HepG2 (cell line): Measurements from ENCODE around the gene UBC. TPM values are rescaled to one million over a fixed set of nuclear protein-coding genes. Genes with fewer than 3 reads are reported as not detected.

Source experiments
- HOXD1 ChIP-seq: sonication (generic); formaldehyde crosslinking; IDR thresholded peaks from 2 replicates; pipeline ENCODE4 v1.5.0; 2020; ENCODE audit warnings: missing genetic modification reagents
- MLX ChIP-seq: IDR thresholded peaks from 2 replicates; pipeline ENCODE4 v1.6.1; 2016
- MTA1 ChIP-seq: sonication (generic); formaldehyde crosslinking; IDR thresholded peaks from 2 replicates; pipeline ENCODE4 v1.4.0; 2020; ENCODE audit warnings: missing genetic modification reagents, mild to moderate bottlenecking, borderline replicate concordance
- PATZ1 ChIP-seq: sonication (generic); formaldehyde crosslinking; IDR thresholded peaks from 2 replicates; pipeline ENCODE4 v1.4.0; 2020; ENCODE audit warnings: missing genetic modification reagents
- RXRA ChIP-seq: sonication (generic); formaldehyde crosslinking; IDR thresholded peaks from 2 replicates; pipeline ENCODE4 v1.5.1; 2020; ENCODE audit warnings: missing genetic modification reagents
- TEF ChIP-seq: sonication (generic); formaldehyde crosslinking; IDR thresholded peaks from 2 replicates; pipeline ENCODE4 v1.5.0; 2020; ENCODE audit warnings: missing genetic modification reagents
- ZBTB10 ChIP-seq: sonication (generic); formaldehyde crosslinking; IDR thresholded peaks from 2 replicates; pipeline ENCODE4 v1.4.0; 2020; ENCODE audit warnings: missing genetic modification reagents, borderline replicate concordance
- ZNF317 ChIP-seq: sonication (generic); formaldehyde crosslinking; IDR thresholded peaks from 2 replicates; pipeline ENCODE4 v1.5.0; 2020; ENCODE audit warnings: mild to moderate bottlenecking, missing genetic modification reagents
- ZNF326 ChIP-seq: sonication (generic); formaldehyde crosslinking; IDR thresholded peaks from 2 replicates; pipeline ENCODE4 v1.4.0; 2020; ENCODE audit warnings: missing genetic modification reagents, borderline replicate concordance
- ZNF367 ChIP-seq: sonication (generic); formaldehyde crosslinking; IDR thresholded peaks from 2 replicates; pipeline ENCODE4 v1.4.0; 2020; ENCODE audit warnings: missing genetic modification reagents, borderline replicate concordance
- ZSCAN5A ChIP-seq: sonication (generic); formaldehyde crosslinking; IDR thresholded peaks from 2 replicates; pipeline ENCODE4 v1.8.0; 2022; ENCODE audit warnings: mild to moderate bottlenecking, missing genetic modification reagents, borderline replicate concordance
- polyA plus RNA-seq, 8 experiments: library from polyadenylated mRNA; depleted of rRNA in 3 of 8; stranded (reverse) in 7 of 8; unstranded in 1 of 8; fragments of >200 nt; fragmentation: Illumina TruSeq in 4 of 8; extraction: Trizol in 4 of 8; gene quantifications; 2 replicates each; pipeline versions ENCODE4 v1.2.1 to v1.2.3, GENCODE V29; 2011 to 2016; ENCODE audit warnings: low read depth in 4 of 8, missing spikeins in 1 of 8, mixed read lengths in 1 of 8; ENCODE audit not compliant: insufficient read depth in 1 of 8
- total RNA-seq, 5 experiments: library from RNA; depleted of rRNA; stranded (reverse); fragments of >200 nt; fragmentation: Illumina TruSeq; extraction: Trizol; gene quantifications; 2 replicates each; pipeline ENCODE4 v1.2.3, GENCODE V29; 2016; ENCODE audit warnings: low read depth in 1 of 5
- TF ChIP-seq, protein P1 (sequence below): sonication (generic); formaldehyde crosslinking; IDR thresholded peaks from 2 replicates; pipeline ENCODE4 v1.4.0; 2020; ENCODE audit warnings: missing genetic modification reagents
- TF ChIP-seq, protein P2 (sequence below): sonication (generic); formaldehyde crosslinking; IDR thresholded peaks from 2 replicates; pipeline ENCODE4 v1.9.0; 2021; ENCODE audit warnings: missing genetic modification reagents, borderline replicate concordance

Gene UBC
- total and polyA plus RNA-seq, 2 of the 13 experiments (the other 11 are each of a cell fraction or from before 2014, with no cell fraction given): 805 to 1,432 TPM

DNA sequence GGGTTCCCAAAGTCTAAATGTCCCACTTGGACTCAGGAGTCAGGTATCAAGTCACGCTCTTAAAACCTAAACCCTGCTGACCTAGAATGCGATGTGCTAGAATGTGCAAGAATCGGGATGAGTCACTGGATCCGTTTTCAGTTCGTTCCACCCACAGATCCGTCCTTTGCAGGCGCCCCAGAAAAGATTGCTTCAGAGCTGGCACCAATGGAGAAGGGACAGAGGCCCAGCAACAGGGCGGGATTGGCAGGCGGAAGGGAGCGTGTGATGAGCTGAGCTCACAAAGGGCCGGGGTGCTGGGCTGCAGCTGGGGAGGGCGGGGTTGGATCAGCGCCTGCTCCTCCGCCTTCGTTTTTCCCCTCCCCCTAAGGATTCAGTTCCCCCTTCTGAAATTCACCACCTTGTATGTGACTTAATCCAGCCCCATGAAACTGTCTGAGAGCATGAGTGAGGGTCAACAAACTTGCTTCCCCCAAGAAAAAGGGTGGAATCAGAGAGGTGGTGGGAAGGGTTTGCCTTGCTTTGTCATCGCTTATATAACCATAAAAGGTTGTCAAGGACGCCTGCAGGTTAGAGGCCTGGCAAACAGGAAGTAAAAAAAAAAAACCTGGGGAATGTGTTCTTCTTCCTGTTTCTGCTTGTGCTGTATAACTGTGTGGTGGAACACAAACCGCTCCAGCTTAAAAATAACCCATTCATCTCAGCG is 2.8 kb upstream of the UBC start (continued):
- TF ChIP-seq PATZ1 (CRISPR knock-in tag) (peak; percentile 89), HOXD1 (CRISPR knock-in tag) (no peak), RXRA (CRISPR knock-in tag) (peak; percentile 81), ZNF317 (CRISPR knock-in tag) (no peak), ZSCAN5A (CRISPR knock-in tag) (peak; percentile 71; the same call in 1 of the 2 replicates), TEF (CRISPR knock-in tag) (peak; percentile 95), ZBTB10 (CRISPR knock-in tag) (peak; percentile 86; the same call in 1 of the 2 replicates), MLX (CRISPR knock-in tag) (peak; percentile 35; the same call in 1 of the 2 replicates), ZNF326 (CRISPR knock-in tag) (no peak), ZNF367 (CRISPR knock-in tag) (no peak), MTA1 (peak; percentile 56; the same call in 1 of the 2 replicates)
- TF ChIP-seq, protein P1, sequence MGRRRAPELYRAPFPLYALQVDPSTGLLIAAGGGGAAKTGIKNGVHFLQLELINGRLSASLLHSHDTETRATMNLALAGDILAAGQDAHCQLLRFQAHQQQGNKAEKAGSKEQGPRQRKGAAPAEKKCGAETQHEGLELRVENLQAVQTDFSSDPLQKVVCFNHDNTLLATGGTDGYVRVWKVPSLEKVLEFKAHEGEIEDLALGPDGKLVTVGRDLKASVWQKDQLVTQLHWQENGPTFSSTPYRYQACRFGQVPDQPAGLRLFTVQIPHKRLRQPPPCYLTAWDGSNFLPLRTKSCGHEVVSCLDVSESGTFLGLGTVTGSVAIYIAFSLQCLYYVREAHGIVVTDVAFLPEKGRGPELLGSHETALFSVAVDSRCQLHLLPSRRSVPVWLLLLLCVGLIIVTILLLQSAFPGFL (CRISPR knock-in tag): no peak
- TF ChIP-seq, protein P2, sequence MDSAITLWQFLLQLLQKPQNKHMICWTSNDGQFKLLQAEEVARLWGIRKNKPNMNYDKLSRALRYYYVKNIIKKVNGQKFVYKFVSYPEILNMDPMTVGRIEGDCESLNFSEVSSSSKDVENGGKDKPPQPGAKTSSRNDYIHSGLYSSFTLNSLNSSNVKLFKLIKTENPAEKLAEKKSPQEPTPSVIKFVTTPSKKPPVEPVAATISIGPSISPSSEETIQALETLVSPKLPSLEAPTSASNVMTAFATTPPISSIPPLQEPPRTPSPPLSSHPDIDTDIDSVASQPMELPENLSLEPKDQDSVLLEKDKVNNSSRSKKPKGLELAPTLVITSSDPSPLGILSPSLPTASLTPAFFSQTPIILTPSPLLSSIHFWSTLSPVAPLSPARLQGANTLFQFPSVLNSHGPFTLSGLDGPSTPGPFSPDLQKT (CRISPR knock-in tag): no peak
